ENCODE measurements around the gene MORC1.

- TF ChIP-seq, protein P1, sequence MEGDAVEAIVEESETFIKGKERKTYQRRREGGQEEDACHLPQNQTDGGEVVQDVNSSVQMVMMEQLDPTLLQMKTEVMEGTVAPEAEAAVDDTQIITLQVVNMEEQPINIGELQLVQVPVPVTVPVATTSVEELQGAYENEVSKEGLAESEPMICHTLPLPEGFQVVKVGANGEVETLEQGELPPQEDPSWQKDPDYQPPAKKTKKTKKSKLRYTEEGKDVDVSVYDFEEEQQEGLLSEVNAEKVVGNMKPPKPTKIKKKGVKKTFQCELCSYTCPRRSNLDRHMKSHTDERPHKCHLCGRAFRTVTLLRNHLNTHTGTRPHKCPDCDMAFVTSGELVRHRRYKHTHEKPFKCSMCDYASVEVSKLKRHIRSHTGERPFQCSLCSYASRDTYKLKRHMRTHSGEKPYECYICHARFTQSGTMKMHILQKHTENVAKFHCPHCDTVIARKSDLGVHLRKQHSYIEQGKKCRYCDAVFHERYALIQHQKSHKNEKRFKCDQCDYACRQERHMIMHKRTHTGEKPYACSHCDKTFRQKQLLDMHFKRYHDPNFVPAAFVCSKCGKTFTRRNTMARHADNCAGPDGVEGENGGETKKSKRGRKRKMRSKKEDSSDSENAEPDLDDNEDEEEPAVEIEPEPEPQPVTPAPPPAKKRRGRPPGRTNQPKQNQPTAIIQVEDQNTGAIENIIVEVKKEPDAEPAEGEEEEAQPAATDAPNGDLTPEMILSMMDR (IDR thresholded peaks at IDR 0.05): no peak
- TF ChIP-seq EZH2phosphoT487 (IDR thresholded peaks at IDR 0.05) (no peak), EZH2 (IDR thresholded peaks at IDR 0.05) (no peak)
These were observed 145.5 kb downstream of the MORC1 start for GRCh38 chr3:108972482-108972881.
